ENCODE measurements around the gene SMARCB1.

The SMARCB1 gene

GRCh38 chr22:23750367-23750713 is 36.4 kb upstream of the SMARCB1 start:
- Histone ChIP-seq H3K27me3 (ENCODE audit: low read depth, low read length) (no peaks in the 10 kb centered on the region), H3K27ac (ENCODE audit: low read length) (no peak overlapping the region), H3K9ac (ENCODE audit: low read length) (peak overlapping the region; percentile 72), H2AFZ (ENCODE audit: low read depth, low read length) (peak overlapping the region; percentile 84), H3K4me1 (ENCODE audit: low read length) (peaks cover 50% of the 10 kb centered on the region), H3K9me3 (ENCODE audit: insufficient read depth, low read length) (no peaks in the 10 kb centered on the region), H3K4me2 (ENCODE audit: low read length) (peak overlapping the region; percentile 94), H3K4me3 (ENCODE audit: low read length) (peak overlapping the region; percentile 91), H3K79me2 (ENCODE audit: low read length) (no peaks in the 10 kb centered on the region), H4K20me1 (ENCODE audit: insufficient read depth, low read length) (no peaks in the 10 kb centered on the region), H3K36me3 (replicated peaks; ENCODE audit: low read depth, low read length) (no peaks in the 10 kb centered on the region)
- TF ChIP-seq CTCF (IDR thresholded peaks at IDR 0.05; ENCODE audit: low read depth, low read length) (no peak), EZH2phosphoT487 (IDR thresholded peaks at IDR 0.05; ENCODE audit: low read depth) (no peak)

- Histone ChIP-seq H3K4me3 (ENCODE audit: low read length) (peak within 1 kb of the TSS; percentile 91), H3K36me3 (replicated peaks; ENCODE audit: low read depth, low read length) (no peaks in the 10 kb centered on the region), H3K27ac (ENCODE audit: low read length) (peak within 1 kb of the TSS; percentile 76), H3K4me1 (ENCODE audit: low read length) (peaks cover 50% of the 10 kb centered on the region), H2AFZ (ENCODE audit: low read depth, low read length) (peak within 1 kb of the TSS; percentile 84), H3K9me3 (ENCODE audit: insufficient read depth, low read length) (no peaks in the 10 kb centered on the region), H4K20me1 (ENCODE audit: insufficient read depth, low read length) (no peaks in the 10 kb centered on the region), H3K9ac (ENCODE audit: low read length) (peak within 1 kb of the TSS; percentile 87), H3K4me2 (ENCODE audit: low read length) (peak within 1 kb of the TSS; percentile 98), H3K79me2 (ENCODE audit: low read length) (no peaks in the 10 kb centered on the region), H3K27me3 (ENCODE audit: low read depth, low read length) (no peaks in the 10 kb centered on the region)
- TF ChIP-seq EZH2phosphoT487 (IDR thresholded peaks at IDR 0.05; ENCODE audit: low read depth): no peak
- TF ChIP-seq CTCF (IDR thresholded peaks at IDR 0.05; ENCODE audit: low read depth, low read length): peak; percentile 26; the same call in 1 of the 2 replicates
Measured at GRCh38 chr22:23750714-23751440, 35.9 kb upstream of the SMARCB1 start, which contains the start of gene ZNF70. Gene ZNF70 (minus strand): TSS chr22:23751112. CDS start chr22:23745140, 5,972 bp downstream.

GRCh38 chr22:23751441-23751996 is 35.2 kb upstream of the SMARCB1 start:
- H3K79me2 ChIP-seq (ENCODE audit: low read length): no peaks in the 10 kb centered on the region
- H3K4me1 ChIP-seq (ENCODE audit: low read length): peaks cover 50% of the 10 kb centered on the region
- no peaks in the 10 kb centered on the region for H3K9me3 ChIP-seq (ENCODE audit: insufficient read depth, low read length)
- H3K27ac ChIP-seq (ENCODE audit: low read length): peak overlapping the region; percentile 76
- no peaks in the 10 kb centered on the region for H3K36me3 ChIP-seq (replicated peaks; ENCODE audit: low read depth, low read length)
- H3K4me2 ChIP-seq (ENCODE audit: low read length): peak overlapping the region; percentile 98
- H3K4me3 ChIP-seq (ENCODE audit: low read length): peak overlapping the region; percentile 91
- H4K20me1 ChIP-seq (ENCODE audit: insufficient read depth, low read length): no peaks in the 10 kb centered on the region
- TF ChIP-seq EZH2phosphoT487 (IDR thresholded peaks at IDR 0.05; ENCODE audit: low read depth) (no peak), CTCF (IDR thresholded peaks at IDR 0.05; ENCODE audit: low read depth, low read length) (no peak)
- no peaks in the 10 kb centered on the region for H3K27me3 ChIP-seq (ENCODE audit: low read depth, low read length)
- H3K9ac ChIP-seq (ENCODE audit: low read length): peak overlapping the region; percentile 87
- peak overlapping the region; percentile 62; the same call in 1 of the 2 replicates for H2AFZ ChIP-seq (ENCODE audit: low read depth, low read length)

- H3K9ac ChIP-seq (ENCODE audit: low read length): peak overlapping the region; percentile 87
Measured at GRCh38 chr22:23752090-23752691, 34.6 kb upstream of the SMARCB1 start.

More at GRCh38 chr22:23752090-23752691, 34.6 kb upstream of the SMARCB1 start:
- Histone ChIP-seq H3K27ac (ENCODE audit: low read length) (peak overlapping the region; percentile 76), H3K4me1 (ENCODE audit: low read length) (peaks cover 46% of the 10 kb centered on the region), H4K20me1 (ENCODE audit: insufficient read depth, low read length) (no peaks in the 10 kb centered on the region), H3K79me2 (ENCODE audit: low read length) (no peaks in the 10 kb centered on the region), H3K27me3 (ENCODE audit: low read depth, low read length) (no peaks in the 10 kb centered on the region), H2AFZ (ENCODE audit: low read depth, low read length) (peak overlapping the region; percentile 23; the same call in 1 of the 2 replicates), H3K9me3 (ENCODE audit: insufficient read depth, low read length) (no peaks in the 10 kb centered on the region), H3K4me3 (ENCODE audit: low read length) (peak overlapping the region; percentile 91), H3K4me2 (ENCODE audit: low read length) (peak overlapping the region; percentile 98), H3K36me3 (replicated peaks; ENCODE audit: low read depth, low read length) (no peaks in the 10 kb centered on the region)
- no peak for TF ChIP-seq CTCF (IDR thresholded peaks at IDR 0.05; ENCODE audit: low read depth, low read length)
- TF ChIP-seq EZH2phosphoT487 (IDR thresholded peaks at IDR 0.05; ENCODE audit: low read depth): no peak

All from OCI-LY3 (cell line).